GM13976 (cell line): ENCODE data around the gene SETD1B.

Experiments
- DNase-seq: peaks from one replicate; pipeline ENCODE4 v3.0.0; 2012; ENCODE audit warnings: low spot score
- CTCF ChIP-seq: IDR thresholded peaks from 2 replicates; pipeline ENCODE4 v1.5.1; 2012; ENCODE audit warnings: borderline replicate concordance, mild to moderate bottlenecking; ENCODE audit not compliant: insufficient read depth; ENCODE audit errors: extremely low read depth, missing control alignments, control extremely low read depth
- in situ Hi-C: fragments of 300-500 bp; cut with MboI; formaldehyde crosslinking; loops from one replicate; pipeline ENCODE4 v1.12.0; 2022; ENCODE audit warnings: low sequenced_read_pairs, mixed read lengths, inconsistent platforms; ENCODE audit not compliant: unreplicated experiment

SETD1B gene

DNA sequence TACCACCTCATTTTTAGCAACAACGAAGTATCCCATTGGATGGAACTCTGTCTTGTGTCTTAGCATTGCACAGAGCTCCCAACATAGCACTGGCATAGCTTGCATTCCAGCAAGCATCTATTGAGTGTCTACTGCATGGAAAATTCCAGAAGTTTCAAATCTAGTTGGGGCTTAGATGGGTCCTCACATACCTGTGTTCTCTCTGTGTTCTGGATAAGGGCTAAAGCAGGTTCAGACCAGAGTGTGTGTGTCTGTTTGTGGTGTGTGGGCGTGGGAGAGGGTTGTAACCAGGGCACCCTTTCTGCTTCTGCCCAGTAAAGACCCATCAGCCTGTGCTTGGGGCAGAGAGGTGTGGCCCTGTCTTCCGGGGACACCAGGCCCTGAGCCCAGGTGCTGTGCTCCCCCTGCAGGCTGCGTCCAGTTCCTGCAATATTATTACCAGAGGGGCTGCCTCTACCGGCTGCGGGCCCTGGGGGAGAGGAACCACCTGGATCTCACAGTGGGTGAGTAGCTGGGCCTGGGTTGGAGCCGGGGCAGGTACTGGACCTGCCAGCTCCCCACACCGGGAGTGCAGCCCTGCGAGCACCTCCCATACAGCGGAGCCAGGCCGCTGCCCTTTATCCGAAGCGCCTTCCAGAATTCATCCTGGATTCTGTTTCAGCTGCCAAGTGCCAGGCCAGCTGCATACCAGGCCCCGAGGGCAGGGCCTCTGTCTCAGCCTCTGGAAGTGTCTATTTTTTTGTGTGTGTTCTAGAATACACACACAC, 30.6 kb upstream of the SETD1B start:
- TF ChIP-seq CTCF, result peak; percentile 86
- in situ Hi-C loops, result no loop called here
- DNase-seq, result peak; percentile 94

- no peak for TF ChIP-seq CTCF
- DNase-seq, result no peak
- in situ Hi-C loops, result no loop called here
Observed at GRCh38 chr12:121774968-121775474, 28.8 kb upstream of the SETD1B start.

DNA sequence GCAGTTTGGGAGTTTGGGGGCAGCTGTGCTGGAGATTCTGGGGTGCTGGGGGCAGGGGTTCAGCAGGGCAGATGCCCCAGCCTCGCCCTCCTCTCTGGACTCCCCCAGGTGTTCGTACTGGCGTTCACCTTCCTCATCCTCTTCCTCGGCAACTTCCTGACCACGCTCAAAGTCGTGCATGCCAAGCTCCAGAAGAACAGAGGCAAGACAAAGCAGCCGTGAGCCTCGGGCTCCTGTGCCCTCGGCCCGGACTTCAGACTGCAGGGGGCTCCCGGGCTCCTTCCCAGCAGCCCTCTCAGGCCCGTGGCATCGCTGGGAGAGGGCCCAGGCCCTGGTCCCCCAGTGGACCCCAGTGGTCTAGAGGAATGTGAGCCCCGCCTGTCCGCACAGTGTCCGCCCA, 28.3 kb upstream of the SETD1B start:
- in situ Hi-C loops, result no loop called here
- TF ChIP-seq CTCF, result no peak
- no peak for DNase-seq

GRCh38 chr12:121776190-121777098, 27.4 kb upstream of the SETD1B start:
- TF ChIP-seq CTCF, result peak; percentile 92
- in situ Hi-C loops, result no loop called here
- peak; percentile 93 for DNase-seq

DNA sequence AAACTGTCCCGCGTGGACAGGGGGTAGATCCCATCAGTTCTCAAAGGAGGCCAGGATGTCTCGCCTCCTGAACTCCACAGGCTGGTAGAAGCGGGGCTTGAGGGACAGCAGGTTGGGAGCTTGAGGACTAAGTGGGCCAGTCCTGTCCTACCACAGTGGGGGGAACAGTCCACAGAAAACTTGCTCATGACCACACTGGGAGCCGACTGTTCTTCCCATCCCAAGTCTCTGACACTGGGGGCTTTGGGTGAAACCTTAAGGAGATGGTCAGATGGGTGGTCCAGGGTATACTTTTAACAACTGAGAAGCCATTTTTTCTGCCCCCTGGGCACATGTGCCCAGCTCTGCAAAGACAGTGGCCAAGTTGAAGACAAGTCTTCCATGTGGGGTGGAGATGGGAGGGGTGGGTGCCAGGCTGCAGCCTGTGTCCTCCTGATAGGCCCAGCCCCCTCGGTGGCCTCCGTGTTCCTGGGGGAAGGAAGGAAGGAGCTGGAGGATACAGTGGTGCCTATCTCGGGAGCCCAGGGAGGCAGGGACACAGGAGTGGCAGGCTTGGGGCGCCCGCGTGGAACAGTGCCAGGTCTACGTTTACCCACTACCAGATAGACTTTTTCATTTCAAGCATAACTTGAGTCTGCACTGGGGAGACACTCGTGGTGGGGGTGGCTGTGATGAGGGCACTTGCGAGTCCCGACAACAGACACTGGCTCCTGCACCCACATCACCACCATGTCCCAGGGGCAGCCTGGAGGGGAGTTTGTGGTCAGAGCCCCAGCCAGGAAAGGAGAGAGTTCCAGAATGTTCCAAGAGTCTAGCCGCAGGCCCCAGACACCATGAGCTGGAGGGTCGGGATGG, 25.0 kb upstream of the SETD1B start:
- no peak for TF ChIP-seq CTCF
- in situ Hi-C loops, result no loop called here
- no peak for DNase-seq

DNA sequence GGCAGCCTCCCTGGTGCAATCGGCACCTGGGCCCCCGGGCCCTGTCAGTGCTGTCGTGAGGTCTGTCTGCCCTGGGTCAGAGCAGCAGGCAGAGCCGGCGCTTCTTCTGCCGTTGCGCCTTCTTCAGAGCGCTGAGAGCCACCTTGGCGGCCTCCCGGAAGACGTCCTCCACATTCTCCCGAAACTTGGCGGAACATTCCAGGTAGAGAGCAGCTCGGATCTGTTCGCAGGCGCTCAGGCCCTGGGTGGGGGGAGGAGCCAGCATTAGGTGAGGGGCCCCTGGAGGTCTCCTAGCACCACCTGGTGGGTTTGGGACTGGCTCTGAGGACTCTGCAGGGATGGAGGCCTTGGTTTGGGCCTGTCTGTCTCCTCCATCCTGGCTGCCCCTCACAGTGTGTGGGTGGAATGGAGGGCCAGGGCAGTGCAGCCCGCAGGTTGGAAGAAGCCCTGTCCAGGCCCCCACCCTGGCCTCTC, 24.4 kb upstream of the SETD1B start:
- in situ Hi-C loops, result no loop called here
- DNase-seq, result no peak

More for the DNA sequence above, 24.4 kb upstream of the SETD1B start:
- no peak for TF ChIP-seq CTCF
